ENCODE measurements around the gene RNF115. TPM values are rescaled to one million over a fixed set of nuclear protein-coding genes. Genes with fewer than 3 reads are reported as not detected.
"Not testable (repeated sequence)": the region's sequence is repeated elsewhere in the genome, so short reads cannot be mapped to it uniquely, and the experiment has no call there.

Gene RNF115
- total and polyA plus RNA-seq, 2 donors (not counting 1 experiment from before 2014, with no cell fraction given): 4.6 to 19.8 TPM

GRCh38 chr1:145729196-145729595 lies 94.7 kb downstream of the RNF115 start:
- Histone ChIP-seq H2AFZ (ENCODE audit: insufficient read depth, low read depth, low read length, poor library complexity, severe bottlenecking) (no peak overlapping the region), H3K4me3 (ENCODE audit: control extremely low read depth in 1 of 5, extremely low read depth in 1 of 5, insufficient read depth in 1 of 5, low read depth in 2 of 5, low read length in 4 of 5) (no peak overlapping the region), H3K36me3 (replicated peaks in 1 of 2; ENCODE audit: control extremely low read depth in 1 of 2, control insufficient read depth in 1 of 2, extremely low read depth in 1 of 2, insufficient read depth in 2 of 2, low read length in 1 of 2) (peaks cover 0 to 1% of the 10 kb centered on the region in 2 experiments), H3K79me2 (ENCODE audit: control insufficient read depth, insufficient read depth, low read length) (no peaks in the 10 kb centered on the region), H3K4me1 (ENCODE audit: control insufficient read depth in 2 of 2, insufficient read depth in 2 of 2, low read length in 2 of 2) (no peaks in the 10 kb centered on the region), H3K4me2 (replicated peaks; ENCODE audit: low read depth, low read length, poor library complexity, severe bottlenecking) (no peak overlapping the region), H3K27me3 (replicated peaks in 1 of 4; ENCODE audit: control extremely low read depth in 1 of 4, control insufficient read depth in 3 of 4, insufficient read depth in 4 of 4, low read length in 3 of 4) (no peaks in the 10 kb centered on the region), H4K20me1 (ENCODE audit: control insufficient read depth, insufficient read depth, low read length, poor library complexity, severe bottlenecking) (no peaks in the 10 kb centered on the region), H3K9me3 (ENCODE audit: control extremely low read depth in 1 of 3, control insufficient read depth in 2 of 3, insufficient read depth in 1 of 3, low read length in 2 of 3) (no peaks in the 10 kb centered on the region), H3K27ac (ENCODE audit: low read length in 2 of 2) (no peak overlapping the region), H3K9ac (ENCODE audit: low read length) (no peak overlapping the region)
- intact Hi-C loops (cut with micrococcal nuclease): no loop called here
- H3K4me3 Mint-ChIP-seq: no peak overlapping the region
- no peak overlapping the region for H3K27ac Mint-ChIP-seq
- 93% methylated on average over 3 of the region's 5 CpGs for WGBS (ENCODE audit: insufficient coverage)
- ATAC-seq (ENCODE audit: low read depth): no peak
- CTCF ChIA-PET: interaction anchor here (1.5 kb wide), 1 partner anchor 9 kb away, joined by 7 read pairs; no protein-coding TSS in a partner anchor
- H3K9me3 Mint-ChIP-seq (ENCODE audit: insufficient read depth): no peaks in the 10 kb centered on the region
- peaks cover 2% of the 10 kb centered on the region for H3K4me1 Mint-ChIP-seq
- no peak for DNase-seq
- H3K27me3 Mint-ChIP-seq: no peaks in the 10 kb centered on the region
- POLR2A ChIA-PET: no interaction called here
- no peak for TF ChIP-seq CTCF (IDR thresholded peaks at IDR 0.05)
- no peak for TF ChIP-seq EZH2 (IDR thresholded peaks at IDR 0.05; ENCODE audit: borderline replicate concordance, insufficient read depth, low read depth, low read length, poor library complexity, severe bottlenecking)

GRCh38 chr1:145726193-145726592 lies 97.7 kb downstream of the RNF115 start:
- peaks cover 14% of the 10 kb centered on the region for H3K27me3 Mint-ChIP-seq
- CTCF ChIA-PET; H3K4me1 Mint-ChIP-seq; H4K20me1 ChIP-seq (ENCODE audit: control insufficient read depth, insufficient read depth, low read length, poor library complexity, severe bottlenecking); H3K9me3 ChIP-seq (ENCODE audit: control extremely low read depth in 1 of 3, control insufficient read depth in 2 of 3, insufficient read depth in 1 of 3, low read length in 2 of 3); H3K9ac ChIP-seq (ENCODE audit: low read length); H3K27me3 ChIP-seq (replicated peaks in 1 of 4; ENCODE audit: control extremely low read depth in 1 of 4, control insufficient read depth in 3 of 4, insufficient read depth in 4 of 4, low read length in 3 of 4); H3K79me2 ChIP-seq (ENCODE audit: control insufficient read depth, insufficient read depth, low read length); POLR2A ChIA-PET; H3K4me1 ChIP-seq (ENCODE audit: control insufficient read depth in 2 of 2, insufficient read depth in 2 of 2, low read length in 2 of 2); DNase-seq; H3K4me2 ChIP-seq (replicated peaks; ENCODE audit: low read depth, low read length, poor library complexity, severe bottlenecking); ATAC-seq (ENCODE audit: low read depth); H3K36me3 ChIP-seq (replicated peaks in 1 of 2; ENCODE audit: control extremely low read depth in 1 of 2, control insufficient read depth in 1 of 2, extremely low read depth in 1 of 2, insufficient read depth in 2 of 2, low read length in 1 of 2); H3K4me3 Mint-ChIP-seq; H3K27ac ChIP-seq (ENCODE audit: low read length in 2 of 2); H3K27ac Mint-ChIP-seq; H3K4me3 ChIP-seq (ENCODE audit: control extremely low read depth in 1 of 5, extremely low read depth in 1 of 5, insufficient read depth in 1 of 5, low read depth in 2 of 5, low read length in 4 of 5); H3K9me3 Mint-ChIP-seq (ENCODE audit: insufficient read depth); H2AFZ ChIP-seq (ENCODE audit: insufficient read depth, low read depth, low read length, poor library complexity, severe bottlenecking); intact Hi-C loops (cut with micrococcal nuclease): not testable (repeated sequence)
- no CpG with 5 or more reads among the region's 5 CpGs for WGBS (ENCODE audit: insufficient coverage)
